Esophagus squamous epithelium (tissue), 5 donors: ENCODE measurements around the gene PXYLP1. TPM values are rescaled to one million over a fixed set of nuclear protein-coding genes. Genes with fewer than 3 reads are reported as not detected.
"Not testable (repeated sequence)": the region's sequence is repeated elsewhere in the genome, so short reads cannot be mapped to it uniquely, and the experiment has no call there.

Experiments used
- DNase-seq: peaks from one replicate; lab custom pipeline; 2025; lab: John Stamatoyannopoulos, UW
- H3K27ac ChIP-seq, 4 donors: fragments of 200-600 bp; sonication (generic); one replicate each; pipeline ENCODE4 v1.5.1; 2016 to 2019; ENCODE audit warnings: mild to moderate bottlenecking in 1 of 4
- H3K27me3 ChIP-seq, 4 donors: fragments of 200-600 bp; sonication (generic); 1 replicate in 3 of 4; 2 replicates in 1 of 4; pipeline versions ENCODE4 v1.5.1 to v1.6.0; 2017 to 2021; ENCODE audit warnings: antibody characterized with exemption in 1 of 4
- H3K36me3 ChIP-seq, 3 donors: fragments of 200-600 bp; sonication (generic); one replicate each; pipeline ENCODE4 v1.5.1; 2016 to 2019
- H3K4me1 ChIP-seq, 3 donors: fragments of 200-600 bp; sonication (generic); one replicate each; pipeline ENCODE4 v1.5.1; 2017 to 2019
- H3K4me3 ChIP-seq, 4 donors: fragments of 200-600 bp; sonication (generic); 1 replicate in 3 of 4; 2 replicates in 1 of 4; pipeline ENCODE4 v1.5.1; 2016 to 2019; ENCODE audit warnings: mild to moderate bottlenecking in 2 of 4, moderate library complexity in 1 of 4
- H3K9me3 ChIP-seq, 3 donors: fragments of 200-600 bp; sonication (generic); one replicate each; pipeline ENCODE4 v1.5.1; 2016 to 2019
- POLR2A ChIP-seq, 4 donors: fragments of 450-650 bp; IDR thresholded peaks; one replicate each; pipeline ENCODE4 v1.6.1; 2017; ENCODE audit warnings: antibody characterized with exemption in 4 of 4, mild to moderate bottlenecking in 4 of 4, moderate library complexity in 3 of 4
- WGBS, 2 donors: methylation state at CpG; one replicate each; pipeline ENCODE4 v1.1.5; 2018; 5-methylcytosine and 5-hydroxymethylcytosine counted together
- intact Hi-C: fragments of 100-400 bp; cut with DNase I; formaldehyde crosslinking; loops from one replicate; pipeline ENCODE4 v1.15.0; 2022
- total RNA-seq, 4 donors: library from RNA; depleted of rRNA; stranded (reverse); fragments of >200 nt; gene quantifications; one replicate each; pipeline ENCODE4 v1.1.0, GENCODE V29; 2016
- TF ChIP-seq, protein P1 (sequence below), 6 experiments: fragments of 450-650 bp in 4 of 6; fragments of 200-600 bp in 2 of 6; sonication (generic) in 2 of 6; IDR thresholded peaks; one replicate each; pipeline ENCODE4 v1.5.1; 2016 to 2019; ENCODE audit warnings: antibody characterized with exemption in 6 of 6, mild to moderate bottlenecking in 4 of 6, moderate library complexity in 4 of 6
- donor health status: DM: yes; HTN: yes; CAD: no.

PXYLP1 gene
- total RNA-seq, 4 donors from 2014 or later: 2.9 to 7.8 (median 4.1) TPM

GRCh38 chr3:141311496-141312353 lies 80.1 kb downstream of the PXYLP1 start:
- Histone ChIP-seq H3K27ac (peak overlapping the region; percentile 73 to 87 (median 84)), H3K9me3 (no peaks in the 10 kb centered on the region), H3K4me1 (peaks cover 0 to 23% (median 8%) of the 10 kb centered on the region in 3 donors), H3K36me3 (no peaks in the 10 kb centered on the region), H3K27me3 (peaks cover 0 to 8% (median 0%) of the 10 kb centered on the region in 4 donors), H3K4me3 (peak overlapping the region; percentile 51 to 85 (median 66))
- DNase-seq: peak; percentile 88
- TF ChIP-seq POLR2A (IDR thresholded peaks at IDR 0.05): peak in 2 of 4 donors; percentile 8 to 51
- TF ChIP-seq, protein P1, sequence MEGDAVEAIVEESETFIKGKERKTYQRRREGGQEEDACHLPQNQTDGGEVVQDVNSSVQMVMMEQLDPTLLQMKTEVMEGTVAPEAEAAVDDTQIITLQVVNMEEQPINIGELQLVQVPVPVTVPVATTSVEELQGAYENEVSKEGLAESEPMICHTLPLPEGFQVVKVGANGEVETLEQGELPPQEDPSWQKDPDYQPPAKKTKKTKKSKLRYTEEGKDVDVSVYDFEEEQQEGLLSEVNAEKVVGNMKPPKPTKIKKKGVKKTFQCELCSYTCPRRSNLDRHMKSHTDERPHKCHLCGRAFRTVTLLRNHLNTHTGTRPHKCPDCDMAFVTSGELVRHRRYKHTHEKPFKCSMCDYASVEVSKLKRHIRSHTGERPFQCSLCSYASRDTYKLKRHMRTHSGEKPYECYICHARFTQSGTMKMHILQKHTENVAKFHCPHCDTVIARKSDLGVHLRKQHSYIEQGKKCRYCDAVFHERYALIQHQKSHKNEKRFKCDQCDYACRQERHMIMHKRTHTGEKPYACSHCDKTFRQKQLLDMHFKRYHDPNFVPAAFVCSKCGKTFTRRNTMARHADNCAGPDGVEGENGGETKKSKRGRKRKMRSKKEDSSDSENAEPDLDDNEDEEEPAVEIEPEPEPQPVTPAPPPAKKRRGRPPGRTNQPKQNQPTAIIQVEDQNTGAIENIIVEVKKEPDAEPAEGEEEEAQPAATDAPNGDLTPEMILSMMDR (IDR thresholded peaks at IDR 0.05): peak; percentile 53 to 86 (median 76)
- WGBS, 2 donors: 7 to 14% methylated on average over 15 to 31 of the region's 43 CpGs
- intact Hi-C loops: no loop called here

DNA sequence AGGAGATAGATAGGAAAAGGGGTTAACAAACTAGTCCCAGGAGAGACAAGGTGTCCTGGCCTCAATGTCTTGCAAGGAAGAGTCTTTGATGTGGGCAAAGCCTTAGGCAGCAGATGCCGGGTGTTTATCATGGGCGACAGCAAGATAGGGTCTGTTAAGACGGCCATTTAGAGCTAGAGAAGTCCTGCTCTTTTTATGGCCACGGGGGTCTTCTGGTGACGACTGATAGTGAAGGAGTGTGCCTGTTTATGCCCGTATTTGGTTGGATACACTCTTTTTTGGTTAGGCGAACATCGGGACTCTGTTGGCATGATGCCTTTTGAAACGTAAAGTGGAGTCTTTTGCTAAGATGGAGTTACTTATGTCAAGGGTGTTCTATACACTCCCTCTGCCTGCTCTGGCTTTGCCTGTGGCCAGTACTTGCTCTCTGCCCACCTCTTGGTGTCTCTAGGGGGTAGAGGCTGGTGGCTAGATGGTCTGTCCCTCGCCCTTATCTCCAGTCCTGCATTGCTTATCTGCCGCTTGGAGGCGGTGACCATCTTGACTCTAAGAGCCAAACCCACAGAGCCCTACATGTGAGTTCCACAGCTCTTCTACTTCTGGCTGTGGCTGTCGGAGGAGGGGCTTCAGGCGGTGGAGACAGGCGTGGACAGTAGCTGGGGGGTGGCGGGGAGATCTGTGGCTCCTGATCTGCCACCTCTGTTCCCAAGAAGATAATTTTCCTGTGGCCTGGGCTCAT lies 80.9 kb downstream of the PXYLP1 start:
- peak overlapping the region; percentile 51 to 85 (median 66) for H3K4me3 ChIP-seq
- peaks cover 0 to 8% (median 0%) of the 10 kb centered on the region in 4 donors for H3K27me3 ChIP-seq
- H3K4me1 ChIP-seq: peaks cover 0 to 23% (median 8%) of the 10 kb centered on the region in 3 donors
- TF ChIP-seq POLR2A (IDR thresholded peaks at IDR 0.05): no peak
- TF ChIP-seq, protein P1 (IDR thresholded peaks at IDR 0.05): no peak
- intact Hi-C loops: no loop called here
- no peak for DNase-seq
- H3K27ac ChIP-seq: peak overlapping the region; percentile 73 to 87 (median 84)
- 88 to 91% methylated on average over 10 to 16 of the region's 16 CpGs for WGBS, 2 donors
- no peaks in the 10 kb centered on the region for H3K36me3 ChIP-seq
- no peaks in the 10 kb centered on the region for H3K9me3 ChIP-seq

- no peak for TF ChIP-seq POLR2A (IDR thresholded peaks at IDR 0.05)
- no peak overlapping the region for H3K27ac ChIP-seq
- H3K9me3 ChIP-seq: no peaks in the 10 kb centered on the region
- H3K27me3 ChIP-seq: peaks cover 0 to 8% (median 0%) of the 10 kb centered on the region in 4 donors
- H3K4me3 ChIP-seq: no peak overlapping the region
- intact Hi-C loops: no loop called here
- peaks cover 0 to 23% (median 8%) of the 10 kb centered on the region in 3 donors for H3K4me1 ChIP-seq
- no peaks in the 10 kb centered on the region for H3K36me3 ChIP-seq
- 93 to 97% methylated on average over 8 to 10 of the region's 10 CpGs for WGBS, 2 donors
- DNase-seq: no peak
Observed at GRCh38 chr3:141313093-141313683, 81.6 kb downstream of the PXYLP1 start.

- H3K4me1 ChIP-seq: peaks cover 0 to 16% (median 8%) of the 10 kb centered on the region in 3 donors
- peaks cover 0 to 17% (median 0%) of the 10 kb centered on the region in 4 donors for H3K27me3 ChIP-seq
- DNase-seq, H3K4me3 ChIP-seq, H3K36me3 ChIP-seq, H3K27ac ChIP-seq, intact Hi-C loops, H3K9me3 ChIP-seq: not testable (repeated sequence)
- WGBS, 2 donors: 93 to 94% methylated on average over 4 of the region's 4 CpGs
Observed at GRCh38 chr3:141314415-141314814, 82.8 kb downstream of the PXYLP1 start.

GRCh38 chr3:141316851-141317250 lies 85.2 kb downstream of the PXYLP1 start:
- 77 to 80% methylated on average over 1 of the region's 1 CpG for WGBS, 2 donors
- no peak for TF ChIP-seq POLR2A (IDR thresholded peaks at IDR 0.05)
- TF ChIP-seq, protein P1 (IDR thresholded peaks at IDR 0.05): no peak

More at GRCh38 chr3:141316851-141317250, 85.2 kb downstream of the PXYLP1 start:
- no peak for DNase-seq
- Histone ChIP-seq H3K27me3 (peaks cover 0 to 35% (median 0%) of the 10 kb centered on the region in 4 donors), H3K4me3 (no peak overlapping the region), H3K27ac (no peak overlapping the region), H3K4me1 (peaks cover 0 to 9% (median 4%) of the 10 kb centered on the region in 3 donors), H3K36me3 (no peaks in the 10 kb centered on the region), H3K9me3 (no peaks in the 10 kb centered on the region)
- intact Hi-C loops: no loop called here
